GM21526 (cell line): ENCODE measurements around the gene APOL6.
"Not testable (repeated sequence)": the region's sequence is repeated elsewhere in the genome, so short reads cannot be mapped to it uniquely, and the experiment has no call there.

Source experiments
- ATAC-seq: cut with Tn5 transposase; IDR thresholded peaks from one replicate; pipeline ENCODE4 v1.9.1; 2021; ENCODE audit warnings: moderate library complexity; ENCODE audit not compliant: unreplicated experiment, low FRiP score

APOL6 gene

GRCh38 chr22:35616043-35616442, 32.2 kb upstream of the APOL6 start:
- ATAC-seq: no peak

DNA sequence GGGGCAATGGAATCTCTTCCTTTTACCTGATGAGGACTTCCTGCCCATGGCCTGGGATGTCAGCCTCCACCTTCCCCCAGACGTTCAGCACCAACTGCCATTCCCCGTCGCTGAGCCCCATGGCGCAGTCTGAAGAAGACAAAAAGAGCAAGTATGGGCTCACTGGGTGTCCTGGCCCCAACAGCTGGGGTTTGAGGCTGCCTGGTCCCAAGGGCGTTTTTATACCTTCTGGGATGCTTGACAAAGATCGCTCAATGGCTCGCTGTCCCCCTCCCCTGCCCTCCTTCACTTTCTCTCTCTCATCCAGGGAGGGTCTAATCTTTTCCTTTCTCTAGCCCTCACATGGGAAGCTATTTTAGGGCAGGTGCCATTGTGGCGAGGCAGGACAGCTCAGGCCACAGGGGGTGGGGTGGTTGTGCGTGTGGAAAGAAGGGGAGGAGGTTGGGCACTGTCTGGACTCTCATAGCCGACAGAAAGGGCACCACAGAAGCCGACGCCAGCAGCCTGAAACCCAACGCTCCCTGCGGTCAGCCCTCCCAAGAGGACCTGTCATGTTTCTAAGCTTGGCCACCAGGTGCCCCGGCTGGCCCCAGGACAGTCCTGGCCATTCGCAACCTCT, 31.0 kb upstream of the APOL6 start, which contains the start of gene MB:
MB (minus strand) TSS at position 193 of the 619 bp plus-strand sequence; CDS start at position 121, 72 bp downstream.
- no peak for ATAC-seq

DNA sequence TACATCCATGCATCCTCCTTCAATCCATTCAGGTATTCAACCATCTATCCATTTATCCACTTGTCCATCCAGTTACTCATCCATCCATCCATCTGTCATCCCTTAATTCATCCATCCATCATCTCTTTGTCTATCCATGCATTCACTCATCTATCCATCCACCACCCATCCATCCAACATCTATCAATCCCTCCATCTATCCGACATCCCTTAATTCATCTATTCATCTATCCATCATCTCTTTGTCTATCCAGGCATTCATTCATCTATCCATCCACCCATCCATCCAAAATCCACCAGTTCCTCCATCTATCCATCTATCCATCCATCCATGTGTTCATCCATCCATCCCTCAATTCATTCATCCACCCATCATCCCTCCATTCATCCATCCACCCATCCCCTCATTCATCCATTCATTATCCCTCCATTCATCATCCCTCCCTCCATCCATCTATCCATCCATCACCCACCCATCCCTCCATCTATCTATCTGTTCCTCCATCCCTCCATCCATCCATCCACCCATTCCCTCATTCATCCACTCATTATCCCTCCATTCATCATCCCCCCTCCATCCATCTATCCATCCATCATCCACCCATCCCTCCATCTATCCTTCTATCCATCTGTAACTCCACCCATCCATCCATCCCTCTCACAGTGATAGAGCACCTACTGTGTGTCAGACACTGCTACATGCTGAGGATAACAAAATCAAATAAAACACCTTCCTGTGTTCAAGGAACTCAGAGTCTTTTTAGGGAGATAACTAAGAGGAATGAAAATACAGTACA, 29.6 kb upstream of the APOL6 start:
- no peak for ATAC-seq

- no peak for ATAC-seq
These were observed 28.7 kb upstream of the APOL6 start for GRCh38 chr22:35619336-35620094.

- ATAC-seq: no peak
These were observed 27.5 kb upstream of the APOL6 start for GRCh38 chr22:35620624-35621251.

GRCh38 chr22:35621451-35621850, 26.8 kb upstream of the APOL6 start:
- ATAC-seq: no peak

DNA sequence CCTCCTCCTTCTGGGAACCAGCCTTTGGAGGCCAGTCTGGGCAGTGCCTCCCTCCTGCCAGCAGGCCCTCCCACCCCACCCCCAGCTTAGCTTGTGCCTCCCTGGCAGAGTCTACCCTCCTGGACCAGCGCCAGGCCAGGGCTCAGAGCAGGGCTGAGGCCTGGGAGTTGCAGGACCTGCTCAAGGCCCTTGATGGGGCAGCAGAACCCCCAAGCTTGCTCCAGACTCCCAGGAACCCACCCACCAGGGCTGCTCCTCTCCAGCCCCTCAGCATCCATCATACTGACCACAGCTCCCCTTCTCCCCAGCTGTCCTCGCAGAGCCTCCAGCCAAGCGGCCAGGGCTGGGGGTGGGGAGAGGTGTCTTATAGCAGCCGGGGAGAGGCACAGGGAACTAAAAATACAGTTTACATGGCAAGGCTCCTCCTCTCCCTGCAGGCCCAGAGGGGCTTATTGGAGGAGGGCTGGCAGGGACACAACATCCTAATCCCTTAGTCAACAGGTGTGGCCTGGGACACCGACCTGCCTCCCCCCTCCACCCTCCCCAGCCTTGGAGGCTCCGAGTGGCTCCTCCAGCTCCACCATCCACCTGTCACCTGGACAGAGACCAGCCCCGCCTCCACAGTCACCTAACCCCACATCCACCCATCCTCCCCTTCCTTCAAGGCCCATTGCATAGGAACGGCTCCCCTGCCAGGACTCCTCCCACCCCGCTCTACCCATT, 25.9 kb upstream of the APOL6 start:
- no peak for ATAC-seq

DNA sequence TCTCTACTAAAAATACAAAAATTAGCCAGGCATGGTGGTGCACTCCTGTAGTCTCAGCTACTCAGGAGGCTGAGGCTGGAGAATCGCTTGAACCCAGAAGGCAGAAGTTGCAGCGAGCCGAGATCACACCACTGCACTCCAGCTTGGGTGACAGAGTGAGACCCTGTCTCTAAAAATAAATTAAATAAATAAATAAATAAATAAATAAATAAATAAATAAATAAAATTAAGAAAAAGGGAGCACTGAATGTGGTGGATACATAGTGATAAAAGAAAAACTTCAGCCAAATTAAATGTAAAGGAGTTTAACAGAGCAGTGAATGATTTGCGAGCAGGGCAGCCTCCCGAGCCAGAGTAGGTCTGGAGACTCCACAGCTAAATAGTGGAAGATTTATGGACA, 24.4 kb upstream of the APOL6 start:
- not testable (repeated sequence) for ATAC-seq

GRCh38 chr22:35624547-35624946, 23.7 kb upstream of the APOL6 start:
- no peak for ATAC-seq

GRCh38 chr22:35625763-35626432, 22.3 kb upstream of the APOL6 start:
- no peak for ATAC-seq

- no peak for ATAC-seq
These were observed 20.8 kb upstream of the APOL6 start for GRCh38 chr22:35627267-35628041.

GRCh38 chr22:35628732-35629131, 19.5 kb upstream of the APOL6 start:
- no peak for ATAC-seq

- no peak for ATAC-seq
These were observed 18.6 kb upstream of the APOL6 start for GRCh38 chr22:35629406-35630216.

- ATAC-seq: no peak
These were observed 17.9 kb upstream of the APOL6 start for GRCh38 chr22:35630387-35630793.

DNA sequence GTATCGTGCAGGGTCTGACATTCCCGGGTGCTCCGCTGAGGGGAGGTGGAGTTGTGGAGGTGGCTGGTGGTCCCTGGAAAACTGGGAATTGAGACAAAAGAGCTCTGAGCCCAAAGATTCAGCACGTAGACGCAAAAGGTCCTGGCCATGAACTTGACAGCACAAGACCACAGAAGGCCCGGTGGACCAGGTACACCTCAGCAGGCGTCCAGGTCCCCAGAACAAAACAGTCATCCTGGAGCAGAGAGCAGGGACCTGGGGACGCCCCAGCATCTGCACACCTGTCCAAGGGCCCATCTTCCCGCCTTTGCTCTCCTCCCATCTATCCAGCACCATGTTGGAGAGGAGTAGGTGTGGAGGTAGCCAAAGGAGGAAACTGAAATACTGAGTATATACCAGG, 17.4 kb upstream of the APOL6 start:
- no peak for ATAC-seq

DNA sequence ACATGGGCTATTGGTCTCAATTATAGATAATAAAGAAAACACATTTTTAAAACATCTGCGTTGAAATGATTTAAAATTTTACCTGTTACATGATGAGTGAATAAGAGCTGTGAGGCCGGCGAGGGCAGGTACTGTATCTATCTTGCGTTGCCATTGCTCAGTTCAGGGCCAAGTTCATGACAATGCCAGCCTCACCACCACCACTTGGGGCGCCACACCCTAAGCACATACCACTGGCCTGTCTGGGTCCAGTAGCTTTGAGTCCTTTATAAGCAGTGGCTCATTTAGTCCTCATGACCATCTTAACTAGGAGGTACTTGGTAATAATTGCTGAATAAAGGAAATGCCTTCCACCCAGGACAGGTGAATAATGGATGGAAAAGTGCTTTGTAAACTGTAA, 16.6 kb upstream of the APOL6 start:
- no peak for ATAC-seq

DNA sequence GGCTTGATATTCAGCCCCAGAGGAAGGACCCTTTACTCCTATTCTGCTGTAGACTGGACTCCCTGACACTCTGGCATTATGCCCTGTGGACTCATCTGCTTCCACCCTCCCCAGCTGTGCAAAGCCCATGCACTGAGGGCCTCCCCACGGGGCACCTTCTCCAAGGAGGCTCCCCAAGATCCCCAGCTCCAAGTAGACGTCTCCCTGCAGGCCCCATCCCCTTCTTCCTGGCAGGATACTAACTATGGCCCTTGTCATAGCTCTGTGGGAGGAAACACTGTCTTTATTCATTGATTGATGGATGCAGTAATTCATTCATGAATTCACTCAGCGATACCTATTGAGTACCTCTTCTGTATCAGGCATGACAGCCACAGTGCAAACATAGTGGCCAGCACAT, 15.3 kb upstream of the APOL6 start:
- no peak for ATAC-seq

GRCh38 chr22:35633520-35633919, 14.7 kb upstream of the APOL6 start:
- ATAC-seq: no peak
